Measurements from ENCODE around the gene PHF23.

The PHF23 gene

DNA sequence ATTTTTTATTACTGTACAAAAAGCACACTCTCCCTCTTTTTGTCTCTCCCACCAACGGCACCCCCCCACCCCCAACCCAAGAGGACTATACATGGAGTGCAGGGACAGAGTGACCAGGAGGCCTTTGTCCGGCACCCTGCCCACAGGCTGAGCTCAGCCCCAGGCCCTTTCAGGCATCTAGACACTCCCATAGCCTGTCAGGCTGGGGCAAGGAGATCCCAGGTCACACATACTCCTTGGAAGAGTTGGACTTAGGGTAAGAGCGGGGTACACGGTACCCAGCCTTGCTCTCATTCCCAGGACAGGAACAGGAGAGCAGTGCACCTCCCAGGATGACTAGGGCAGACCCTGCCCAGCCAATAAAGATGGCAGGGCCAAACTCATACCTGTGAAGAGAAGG is 20.9 kb upstream of the PHF23 start:
- Histone ChIP-seq H3K4me3 (ENCODE audit: low read length, poor library complexity, severe bottlenecking) (no peak overlapping the region), H3K4me2 (ENCODE audit: low read depth, low read length, poor library complexity, severe bottlenecking) (no peak overlapping the region), H3K9me3 (ENCODE audit: insufficient read depth, low read depth, low read length) (no peaks in the 10 kb centered on the region), H3K36me3 (ENCODE audit: insufficient read depth, low read length) (peaks cover 22% of the 10 kb centered on the region; the same call in 1 of the 2 replicates), H3K4me1 (ENCODE audit: insufficient read depth, low read length, poor library complexity, severe bottlenecking) (no peaks in the 10 kb centered on the region), H3K27me3 (ENCODE audit: insufficient read depth, low read length, poor library complexity, severe bottlenecking) (no peaks in the 10 kb centered on the region), H3K9ac (ENCODE audit: low read depth, low read length, poor library complexity, severe bottlenecking) (no peak overlapping the region), H3K79me2 (ENCODE audit: insufficient read depth, low read length) (no peaks in the 10 kb centered on the region), H3K9me2 (replicated peaks; ENCODE audit: low read depth, low read length) (no peaks in the 10 kb centered on the region), H2AFZ (ENCODE audit: low read length) (no peak overlapping the region), H4K20me1 (ENCODE audit: insufficient read depth, low read length, poor library complexity, severe bottlenecking) (no peaks in the 10 kb centered on the region), H3F3A (ENCODE audit: low read depth) (no peaks in the 10 kb centered on the region)
- TF ChIP-seq, protein P1, sequence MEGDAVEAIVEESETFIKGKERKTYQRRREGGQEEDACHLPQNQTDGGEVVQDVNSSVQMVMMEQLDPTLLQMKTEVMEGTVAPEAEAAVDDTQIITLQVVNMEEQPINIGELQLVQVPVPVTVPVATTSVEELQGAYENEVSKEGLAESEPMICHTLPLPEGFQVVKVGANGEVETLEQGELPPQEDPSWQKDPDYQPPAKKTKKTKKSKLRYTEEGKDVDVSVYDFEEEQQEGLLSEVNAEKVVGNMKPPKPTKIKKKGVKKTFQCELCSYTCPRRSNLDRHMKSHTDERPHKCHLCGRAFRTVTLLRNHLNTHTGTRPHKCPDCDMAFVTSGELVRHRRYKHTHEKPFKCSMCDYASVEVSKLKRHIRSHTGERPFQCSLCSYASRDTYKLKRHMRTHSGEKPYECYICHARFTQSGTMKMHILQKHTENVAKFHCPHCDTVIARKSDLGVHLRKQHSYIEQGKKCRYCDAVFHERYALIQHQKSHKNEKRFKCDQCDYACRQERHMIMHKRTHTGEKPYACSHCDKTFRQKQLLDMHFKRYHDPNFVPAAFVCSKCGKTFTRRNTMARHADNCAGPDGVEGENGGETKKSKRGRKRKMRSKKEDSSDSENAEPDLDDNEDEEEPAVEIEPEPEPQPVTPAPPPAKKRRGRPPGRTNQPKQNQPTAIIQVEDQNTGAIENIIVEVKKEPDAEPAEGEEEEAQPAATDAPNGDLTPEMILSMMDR (conservative IDR thresholded peaks at IDR 0.05; ENCODE audit: low read length) = no peak
- no peak for TF ChIP-seq EZH2phosphoT487 (IDR thresholded peaks at IDR 0.05; ENCODE audit: borderline replicate concordance)

GRCh38 chr17:7259555-7259889 is 20.3 kb upstream of the PHF23 start:
- H2AFZ ChIP-seq (ENCODE audit: low read length) = no peak overlapping the region
- H3K9me3 ChIP-seq (ENCODE audit: insufficient read depth, low read depth, low read length) = no peaks in the 10 kb centered on the region
- H3K9ac ChIP-seq (ENCODE audit: low read depth, low read length, poor library complexity, severe bottlenecking) = no peak overlapping the region
- no peaks in the 10 kb centered on the region for H3K27me3 ChIP-seq (ENCODE audit: insufficient read depth, low read length, poor library complexity, severe bottlenecking)
- TF ChIP-seq, protein P1 (conservative IDR thresholded peaks at IDR 0.05; ENCODE audit: low read length) = no peak
- no peak for TF ChIP-seq EZH2phosphoT487 (IDR thresholded peaks at IDR 0.05; ENCODE audit: borderline replicate concordance)
- H4K20me1 ChIP-seq (ENCODE audit: insufficient read depth, low read length, poor library complexity, severe bottlenecking) = no peaks in the 10 kb centered on the region
- no peaks in the 10 kb centered on the region for H3F3A ChIP-seq (ENCODE audit: low read depth)
- H3K9me2 ChIP-seq (replicated peaks; ENCODE audit: low read depth, low read length) = no peaks in the 10 kb centered on the region
- no peak overlapping the region for H3K4me3 ChIP-seq (ENCODE audit: low read length, poor library complexity, severe bottlenecking)
- H3K36me3 ChIP-seq (ENCODE audit: insufficient read depth, low read length) = peaks cover 27% of the 10 kb centered on the region; the same call in 1 of the 2 replicates
- H3K4me1 ChIP-seq (ENCODE audit: insufficient read depth, low read length, poor library complexity, severe bottlenecking) = no peaks in the 10 kb centered on the region
- H3K79me2 ChIP-seq (ENCODE audit: insufficient read depth, low read length) = peaks cover 6% of the 10 kb centered on the region; the same call in 1 of the 2 replicates
- H3K4me2 ChIP-seq (ENCODE audit: low read depth, low read length, poor library complexity, severe bottlenecking) = no peak overlapping the region

DNA sequence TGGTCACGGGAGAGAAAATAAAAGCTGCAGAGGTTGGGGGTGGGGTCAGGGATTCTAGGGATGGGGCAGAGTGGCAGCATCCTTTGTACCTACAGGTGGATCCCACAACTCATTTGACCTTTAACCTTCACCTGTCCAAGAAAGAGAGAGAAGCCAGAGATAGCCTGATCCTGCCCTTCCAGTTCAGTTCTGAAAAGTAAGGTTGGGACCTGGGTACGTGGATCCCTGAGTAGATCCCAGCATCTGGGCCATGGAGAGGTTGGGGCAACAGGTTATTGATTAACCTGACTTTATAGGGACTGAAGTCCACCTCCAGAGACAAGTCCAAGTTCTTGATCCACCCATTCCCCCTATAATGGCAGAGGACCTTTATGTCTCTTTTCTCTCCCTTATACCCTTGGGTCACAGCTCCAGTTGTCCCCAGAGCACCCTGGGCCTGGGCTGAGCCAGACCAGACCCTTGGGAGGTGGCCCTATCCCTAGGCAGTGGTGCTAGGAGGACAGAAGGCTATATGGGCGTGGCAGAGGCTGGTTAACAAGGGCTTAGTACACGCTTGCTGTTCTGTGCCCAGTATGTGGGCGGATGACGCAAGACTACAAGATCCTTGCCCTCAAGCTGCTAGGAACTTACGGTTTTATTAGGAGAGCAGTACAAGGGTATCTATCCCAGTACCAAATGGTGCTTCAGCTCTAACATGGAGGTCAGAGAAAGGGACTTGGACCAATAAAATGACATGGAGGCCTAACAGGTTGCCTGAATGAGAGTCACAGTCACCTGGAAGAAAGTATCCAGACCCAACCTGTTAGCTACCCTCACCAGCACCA is 19.7 kb upstream of the PHF23 start:
- peaks cover 4% of the 10 kb centered on the region for H3K4me1 ChIP-seq (ENCODE audit: insufficient read depth, low read length, poor library complexity, severe bottlenecking)
- H3F3A ChIP-seq (ENCODE audit: low read depth) = no peaks in the 10 kb centered on the region
- TF ChIP-seq, protein P1 (conservative IDR thresholded peaks at IDR 0.05; ENCODE audit: low read length) = no peak
- TF ChIP-seq EZH2phosphoT487 (IDR thresholded peaks at IDR 0.05; ENCODE audit: borderline replicate concordance) = no peak
- no peak overlapping the region for H3K4me2 ChIP-seq (ENCODE audit: low read depth, low read length, poor library complexity, severe bottlenecking)
- H3K36me3 ChIP-seq (ENCODE audit: insufficient read depth, low read length) = peaks cover 29% of the 10 kb centered on the region; the same call in 1 of the 2 replicates
- H3K9ac ChIP-seq (ENCODE audit: low read depth, low read length, poor library complexity, severe bottlenecking) = no peak overlapping the region
- no peak overlapping the region for H3K4me3 ChIP-seq (ENCODE audit: low read length, poor library complexity, severe bottlenecking)
- H3K27me3 ChIP-seq (ENCODE audit: insufficient read depth, low read length, poor library complexity, severe bottlenecking) = no peaks in the 10 kb centered on the region
- peaks cover 11% of the 10 kb centered on the region for H3K79me2 ChIP-seq (ENCODE audit: insufficient read depth, low read length)
- H3K9me2 ChIP-seq (replicated peaks; ENCODE audit: low read depth, low read length) = no peaks in the 10 kb centered on the region
- no peak overlapping the region for H2AFZ ChIP-seq (ENCODE audit: low read length)
- H4K20me1 ChIP-seq (ENCODE audit: insufficient read depth, low read length, poor library complexity, severe bottlenecking) = no peaks in the 10 kb centered on the region
- H3K9me3 ChIP-seq (ENCODE audit: insufficient read depth, low read depth, low read length) = no peaks in the 10 kb centered on the region
